Right cardiac atrium (tissue), 5 donors: ENCODE data around the gene PLEKHO1. TPM values are rescaled to one million over a fixed set of nuclear protein-coding genes. Genes with fewer than 3 reads are reported as not detected.
"Not testable (repeated sequence)": the region's sequence is repeated elsewhere in the genome, so short reads cannot be mapped to it uniquely, and the experiment has no call there.

Experiments
- ATAC-seq, 2 donors: fragments of 200-7000 bp; cut with Tn5 transposase; one replicate each; pipeline versions ENCODE4 v1.8.0 to v1.9.1; 2020; ENCODE audit warnings: moderate library complexity in 2 of 2, mild to moderate bottlenecking in 1 of 2
- DNase-seq, 3 donors: peaks; one replicate each; pipeline ENCODE4 v3.0.0-alpha.2; 2020
- H3K27ac ChIP-seq: one replicate; pipeline ENCODE4 v1.5.1; 2013; ENCODE audit warnings: mild to moderate bottlenecking, low read length, control low read depth, moderate library complexity
- H3K27me3 ChIP-seq: one replicate; pipeline ENCODE4 v1.6.1; 2013; ENCODE audit not compliant: control insufficient read depth, insufficient read depth
- H3K4me1 ChIP-seq: one replicate; pipeline ENCODE4 v1.6.1; 2013; ENCODE audit warnings: low read length; ENCODE audit not compliant: control insufficient read depth, insufficient read depth
- H3K4me3 ChIP-seq: one replicate; pipeline ENCODE4 v1.5.1; 2013; ENCODE audit warnings: low read length, control low read depth
- H3K9me3 ChIP-seq: one replicate; pipeline ENCODE4 v1.6.1; 2013; ENCODE audit warnings: low read length; ENCODE audit not compliant: control insufficient read depth
- WGBS: extraction: QIAGEN DNeasy Blood & Tissue Kit; methylation state at CpG from one replicate; pipeline ENCODE4 v1.1.7; 2013; 5-methylcytosine and 5-hydroxymethylcytosine counted together
- intact Hi-C, 4 donors: fragments of 100-400 bp; cut with DNase I; formaldehyde crosslinking; loops; one replicate each; pipeline versions ENCODE4 v1.11.0 to v1.14.0; 2022 to 2023
- polyA plus RNA-seq: library from polyadenylated mRNA; stranded (reverse); fragments of 200-250 nt; gene quantifications from one replicate; pipeline ENCODE4 v1.2.3, GENCODE V29; 2013
- total RNA-seq, 4 donors: library from RNA; stranded (reverse); fragmentation: NEBNext Ultra II Directional; extraction: Animal tissue kit (Norgen Biotek cat#: 25700); gene quantifications; one replicate each; pipeline ENCODE4 v1.2.1, GENCODE V29; 2021
- donor health status: healthy with polysubstance abuse.
- donor health status: DM: no; HTN: yes; CAD: no.
- donor health status: DM: no; HTN: no; CAD: no.
- donor health status: DM: no; HTN: yes; CAD: no; lungs with severe emphysema.
- donor health status: DM: yes; HTN: yes; CAD: no.

PLEKHO1 gene
- total and polyA plus RNA-seq, 5 donors = 28.9 to 73.2 (median 36.2) TPM

DNA sequence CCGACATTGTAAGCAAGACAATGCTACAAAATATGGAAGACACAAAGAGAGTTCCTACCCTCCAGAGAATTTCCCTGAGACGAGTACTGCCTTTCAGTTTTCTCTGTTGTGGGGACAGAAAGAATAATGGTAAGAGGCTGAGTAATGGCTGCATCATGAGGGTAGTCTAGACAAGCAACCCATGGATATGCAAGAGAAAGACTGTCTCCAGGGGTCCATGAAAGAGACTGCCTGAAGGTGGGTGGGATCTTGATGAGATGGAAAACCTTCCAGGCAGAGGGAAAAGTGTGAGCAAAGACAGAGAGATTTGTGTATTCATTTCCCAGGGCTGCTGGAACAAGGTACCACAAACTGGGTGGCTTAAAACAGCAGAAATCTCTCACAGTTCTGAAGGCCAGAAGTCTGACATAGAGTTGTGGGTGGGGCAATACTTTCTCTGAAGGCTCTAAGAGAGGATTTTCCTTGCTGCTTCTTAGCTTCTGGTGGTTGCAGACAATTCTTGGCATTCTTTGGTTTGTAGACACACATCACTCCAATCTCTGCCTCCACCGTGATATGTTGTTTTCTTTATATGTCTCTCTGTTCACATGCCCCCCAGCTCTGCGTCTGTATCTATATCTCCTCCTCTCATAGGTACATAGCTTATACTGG is 44.8 kb downstream of the PLEKHO1 start:
- DNase-seq (no peak), ATAC-seq (no peak)
- 81% methylated on average over 4 of the region's 4 CpGs for WGBS
- Histone ChIP-seq H3K9me3 (peaks cover 3% of the 10 kb centered on the region), H3K4me3 (no peak overlapping the region), H3K27ac (no peak overlapping the region), H3K4me1 (no peaks in the 10 kb centered on the region), H3K27me3 (no peaks in the 10 kb centered on the region)
- intact Hi-C loops = no loop called here

DNA sequence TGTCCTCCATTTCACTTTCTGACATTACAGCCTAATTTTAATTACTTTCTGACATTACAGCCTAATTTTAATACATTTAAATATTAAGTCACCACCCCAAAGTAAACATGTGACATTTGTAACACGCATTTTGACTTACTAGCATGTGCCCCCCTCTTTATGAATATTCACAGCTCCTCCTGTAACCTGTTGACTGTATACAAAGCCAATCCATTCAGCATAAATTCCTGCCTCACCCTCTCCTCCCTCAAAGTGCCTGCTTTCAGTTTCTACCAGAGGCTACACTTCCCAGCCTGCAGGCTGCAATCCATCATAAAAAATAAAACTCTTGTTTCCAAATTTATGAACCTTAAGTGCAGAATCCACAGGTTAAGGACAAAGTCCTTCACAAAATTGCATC is 46.7 kb downstream of the PLEKHO1 start:
- DNase-seq = no peak
- no peak overlapping the region for H3K4me3 ChIP-seq
- no peaks in the 10 kb centered on the region for H3K27me3 ChIP-seq
- H3K27ac ChIP-seq = no peak overlapping the region
- intact Hi-C loops = no loop called here
- WGBS = 79% methylated on average over 1 of the region's 1 CpG
- ATAC-seq = no peak
- H3K9me3 ChIP-seq = no peaks in the 10 kb centered on the region
- no peaks in the 10 kb centered on the region for H3K4me1 ChIP-seq

DNA sequence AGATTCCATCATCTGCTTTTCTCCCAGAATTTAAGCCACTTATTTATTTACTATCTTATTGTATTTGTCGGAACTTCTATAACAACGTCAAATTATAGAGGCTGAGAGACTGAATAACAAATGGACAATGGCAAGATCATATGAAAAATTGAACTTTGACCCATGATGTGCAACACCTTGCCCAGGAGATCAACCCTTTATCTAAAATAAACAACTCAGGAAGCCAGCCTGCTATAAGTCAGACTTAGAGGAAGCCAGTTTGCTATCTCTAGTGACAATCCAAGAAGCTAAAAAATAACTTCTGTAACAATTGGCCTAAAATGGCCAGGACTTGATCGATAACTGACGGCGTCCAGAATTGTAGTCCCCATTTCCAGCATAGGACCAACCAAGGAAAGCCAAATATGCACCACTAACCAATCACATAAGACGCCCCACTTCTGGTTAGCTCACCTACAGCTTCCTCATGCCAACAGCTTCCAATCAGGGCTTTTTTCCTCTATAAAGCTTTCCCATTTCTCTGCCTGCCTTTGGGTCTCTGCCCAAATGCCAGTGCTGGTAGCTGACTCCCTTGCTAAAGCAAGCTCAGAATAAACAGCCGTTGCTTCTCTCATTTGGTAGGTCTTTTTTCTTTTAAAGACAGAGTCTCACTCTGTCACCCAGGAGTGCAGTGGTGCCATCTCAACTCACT is 57.7 kb downstream of the PLEKHO1 start:
- ATAC-seq = no peak
- Histone ChIP-seq H3K4me3 (no peak overlapping the region), H3K4me1 (no peaks in the 10 kb centered on the region), H3K27me3 (no peaks in the 10 kb centered on the region), H3K9me3 (no peaks in the 10 kb centered on the region), H3K27ac (no peak overlapping the region)
- WGBS = 85% methylated on average over 7 of the region's 7 CpGs
- DNase-seq = no peak
- intact Hi-C loops = no loop called here

DNA sequence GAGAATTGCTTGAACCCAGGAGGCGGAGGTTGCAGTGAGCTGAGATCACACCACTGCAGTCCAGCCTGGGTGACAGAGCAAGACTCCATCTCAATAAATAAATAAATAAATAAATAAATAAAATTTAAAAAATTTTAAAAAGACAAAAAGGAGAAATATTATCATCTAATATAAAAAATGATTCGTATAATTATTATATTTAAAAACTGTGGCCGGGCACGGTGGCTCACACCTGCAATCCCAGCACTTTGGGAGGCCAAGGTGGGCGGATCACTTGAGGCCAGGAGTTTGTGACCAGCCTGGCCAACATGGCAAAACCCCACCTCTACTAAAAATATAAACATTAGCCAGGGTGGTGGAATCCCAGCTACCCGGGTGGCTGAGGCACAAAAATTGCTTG is 58.7 kb downstream of the PLEKHO1 start:
- ATAC-seq, H3K4me1 ChIP-seq, H3K9me3 ChIP-seq, intact Hi-C loops, H3K27ac ChIP-seq, H3K27me3 ChIP-seq, DNase-seq, H3K4me3 ChIP-seq: not testable (repeated sequence)
- 90% methylated on average over 6 of the region's 6 CpGs for WGBS

Other genes with a start within 250 kb of the PLEKHO1 start
- 1 to 10 TPM; 1.2 to 2.8 (median 1.6) TPM for gene SV2A, start 232.1 kb upstream of the PLEKHO1 start, total RNA-seq
- 1.0 TPM for gene SV2A, start 232.1 kb upstream of the PLEKHO1 start, polyA plus RNA-seq
- gene SF3B4, start 222.1 kb upstream of the PLEKHO1 start, total RNA-seq = 10 to 100 TPM; 26.1 to 30.8 (median 29.5) TPM
- gene SF3B4, start 222.1 kb upstream of the PLEKHO1 start, polyA plus RNA-seq = 17.8 TPM
- gene MTMR11, start 213.0 kb upstream of the PLEKHO1 start, total RNA-seq = 10 to 100 TPM in 1 of 4 donors, 1 to 10 TPM in 3; 7.1 to 14.9 (median 9.1) TPM
- 3.1 TPM for gene MTMR11, start 213.0 kb upstream of the PLEKHO1 start, polyA plus RNA-seq
- 10 to 100 TPM; 23.3 to 27.2 (median 26.5) TPM for gene OTUD7B, start 139.2 kb upstream of the PLEKHO1 start, total RNA-seq
- gene OTUD7B, start 139.2 kb upstream of the PLEKHO1 start, polyA plus RNA-seq = 9.6 TPM
- 10 to 100 TPM; 46.3 to 54.3 (median 48.8) TPM for gene VPS45, start 82.1 kb upstream of the PLEKHO1 start, total RNA-seq
- 40.0 TPM for gene VPS45, start 82.1 kb upstream of the PLEKHO1 start, polyA plus RNA-seq
- 10 to 100 TPM; 27.7 to 36.3 (median 29.7) TPM for gene ANP32E, start 86.2 kb downstream of the PLEKHO1 start, total RNA-seq
- gene ANP32E, start 86.2 kb downstream of the PLEKHO1 start, polyA plus RNA-seq = 23.7 TPM
- 10 to 100 TPM in 3 of 4 donors, 1 to 10 TPM in 1; 6.9 to 22.6 (median 16.3) TPM for gene CA14, start 107.9 kb downstream of the PLEKHO1 start, total RNA-seq
- 28.3 TPM for gene CA14, start 107.9 kb downstream of the PLEKHO1 start, polyA plus RNA-seq
- 10 to 100 TPM; 71.3 to 84.2 (median 73.4) TPM for gene APH1A, start 119.1 kb downstream of the PLEKHO1 start, total RNA-seq
- 80.0 TPM for gene APH1A, start 119.1 kb downstream of the PLEKHO1 start, polyA plus RNA-seq
- gene C1orf54, start 122.9 kb downstream of the PLEKHO1 start, total RNA-seq = 10 to 100 TPM; 10.4 to 12.0 (median 10.6) TPM
- gene C1orf54, start 122.9 kb downstream of the PLEKHO1 start, polyA plus RNA-seq = 15.6 TPM
- 10 to 100 TPM in 3 of 4 donors, 1 to 10 TPM in 1; 5.5 to 20.4 (median 11.4) TPM for gene CIART, start 132.6 kb downstream of the PLEKHO1 start, total RNA-seq
- gene CIART, start 132.6 kb downstream of the PLEKHO1 start, polyA plus RNA-seq = 14.1 TPM
- gene MRPS21, start 143.9 kb downstream of the PLEKHO1 start, total RNA-seq = 10 to 100 TPM; 64.5 to 81.4 (median 72.6) TPM
- gene MRPS21, start 143.9 kb downstream of the PLEKHO1 start, polyA plus RNA-seq = 110 TPM
- 10 to 100 TPM; 21.8 to 27.0 (median 26.0) TPM for gene PRPF3, start 171.6 kb downstream of the PLEKHO1 start, total RNA-seq
- 19.4 TPM for gene PRPF3, start 171.6 kb downstream of the PLEKHO1 start, polyA plus RNA-seq
- 10 to 100 TPM; 24.5 to 32.4 (median 26.7) TPM for gene RPRD2, start 214.2 kb downstream of the PLEKHO1 start, total RNA-seq
- 10.0 TPM for gene RPRD2, start 214.2 kb downstream of the PLEKHO1 start, polyA plus RNA-seq